ENCODE results near the gene PKD2.
"Not testable (repeated sequence)": the region's sequence is repeated elsewhere in the genome, so short reads cannot be mapped to it uniquely, and the experiment has no call there.

Gene PKD2

DNA sequence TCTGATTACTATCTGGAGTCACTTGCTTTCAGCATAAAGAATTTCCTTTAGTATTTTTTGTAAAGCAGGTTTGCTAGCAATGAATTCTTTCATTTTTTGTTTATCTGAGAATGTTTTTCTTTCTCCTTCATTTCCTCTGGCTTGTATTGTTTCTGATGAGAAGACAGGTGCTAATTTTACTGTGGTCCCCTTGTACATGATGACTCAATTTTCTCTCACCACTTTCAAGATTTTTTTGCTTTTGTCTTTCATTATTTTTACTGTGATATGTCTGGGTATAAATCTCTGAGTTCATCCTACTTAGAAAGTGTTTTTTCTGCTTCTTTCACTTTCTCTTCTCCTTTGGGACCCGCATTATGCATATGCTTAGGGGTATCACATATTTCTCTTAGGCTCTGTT, 62.6 kb downstream of the PKD2 start:
- no peak for DNase-seq (ENCODE audit: low spot score)

DNA sequence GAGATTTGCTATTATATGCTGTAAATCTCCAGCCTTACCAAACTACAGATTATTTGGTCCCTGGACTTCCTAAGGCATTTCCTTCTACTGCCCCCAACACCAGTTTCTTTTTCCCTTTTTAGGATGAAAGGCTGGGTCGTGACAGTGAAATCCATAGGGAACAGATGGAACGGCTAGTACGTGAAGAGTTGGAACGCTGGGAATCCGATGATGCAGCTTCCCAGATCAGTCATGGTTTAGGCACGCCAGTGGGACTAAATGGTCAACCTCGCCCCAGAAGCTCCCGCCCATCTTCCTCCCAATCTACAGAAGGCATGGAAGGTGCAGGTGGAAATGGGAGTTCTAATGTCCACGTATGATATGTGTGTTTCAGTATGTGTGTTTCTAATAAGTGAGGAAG, 67.9 kb downstream of the PKD2 start:
- DNase-seq (ENCODE audit: low spot score), result no peak

DNA sequence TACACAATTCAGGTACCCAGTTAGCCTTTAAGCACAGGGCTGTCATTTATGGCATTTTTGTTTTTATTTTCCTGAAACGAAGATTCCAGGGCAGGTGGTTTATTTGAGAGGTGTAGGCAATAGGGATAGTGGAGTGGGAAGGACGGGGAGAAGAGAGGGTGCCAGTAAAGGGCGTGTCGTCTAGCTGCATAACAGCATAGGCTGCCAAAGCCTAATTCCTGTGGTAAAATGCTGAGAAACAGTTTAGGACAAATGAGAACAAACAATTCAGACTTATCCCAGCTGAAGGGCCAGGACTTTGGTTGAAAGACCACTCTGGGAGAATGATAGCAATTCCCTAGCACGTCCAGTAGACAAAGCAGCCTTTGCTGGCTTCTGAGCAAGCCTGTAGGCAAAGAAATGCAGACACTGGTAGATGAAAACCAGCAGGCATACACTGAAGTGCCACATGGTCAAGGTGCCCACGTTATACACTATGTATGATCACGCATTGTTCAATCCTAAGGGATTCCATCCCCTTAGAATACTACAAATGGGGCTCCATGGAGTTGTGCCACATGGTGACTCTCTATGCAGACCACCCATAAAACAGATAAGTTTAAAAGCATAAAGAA, 70.6 kb downstream of the PKD2 start:
- no peak for DNase-seq (ENCODE audit: low spot score)

DNA sequence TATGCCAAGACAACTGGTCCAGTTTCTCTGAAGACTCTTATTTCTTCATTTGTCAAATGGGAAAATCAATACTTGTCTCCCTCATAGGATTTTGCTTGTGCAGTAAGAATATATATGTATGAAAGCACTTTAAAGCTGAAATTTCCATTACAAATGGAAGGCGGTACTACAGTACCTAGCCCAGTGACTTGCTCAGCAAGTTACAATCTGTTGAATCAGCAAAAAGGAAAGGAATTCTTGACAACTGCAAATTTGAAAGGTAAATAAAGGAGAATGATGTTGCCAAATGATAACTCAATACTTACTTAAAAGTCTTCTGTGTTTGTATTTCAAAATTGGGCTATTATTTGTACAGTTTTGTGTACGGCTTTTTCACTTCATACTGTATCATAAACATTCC, 71.1 kb downstream of the PKD2 start:
- DNase-seq (ENCODE audit: low spot score), result no peak

DNA sequence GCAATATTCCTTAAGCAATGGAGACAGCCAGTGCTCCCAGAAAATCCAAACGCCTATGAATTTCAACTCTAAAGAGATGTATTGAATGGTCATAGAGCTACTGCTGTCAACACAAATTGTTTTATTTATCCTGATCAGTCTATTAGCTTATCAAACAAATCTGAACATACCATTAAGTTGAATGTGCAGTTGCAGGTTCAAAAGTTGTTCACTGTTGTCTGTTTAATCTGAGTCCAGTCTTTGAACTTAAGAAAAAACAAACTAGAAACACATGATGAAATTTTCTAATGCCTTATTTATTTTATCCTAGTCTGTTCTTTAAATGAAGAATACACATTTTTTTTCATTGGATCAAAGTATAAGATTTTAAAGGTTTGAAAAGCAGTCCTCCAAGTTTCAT, 73.2 kb downstream of the PKD2 start:
- DNase-seq (ENCODE audit: low spot score), result no peak

DNA sequence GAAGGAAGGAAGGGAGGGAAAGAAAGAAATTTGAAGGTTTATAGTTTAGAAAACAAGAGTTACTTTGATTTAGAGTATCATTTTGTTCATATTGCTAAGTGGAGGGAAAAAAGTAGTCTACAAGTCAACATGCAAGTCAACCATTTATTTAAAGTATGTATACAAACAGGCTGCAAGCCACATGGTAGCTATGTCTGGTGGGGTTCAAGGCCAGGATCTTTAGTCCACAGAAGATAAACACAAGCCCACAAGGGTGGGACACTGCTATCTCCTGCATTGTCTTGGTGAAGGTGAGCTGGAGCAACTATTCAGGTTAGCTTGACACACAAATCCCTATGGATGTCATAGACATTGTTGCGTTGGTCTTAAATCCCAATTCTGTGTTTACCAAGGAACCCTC, 79.6 kb downstream of the PKD2 start:
- no peak for DNase-seq (ENCODE audit: low spot score)

DNA sequence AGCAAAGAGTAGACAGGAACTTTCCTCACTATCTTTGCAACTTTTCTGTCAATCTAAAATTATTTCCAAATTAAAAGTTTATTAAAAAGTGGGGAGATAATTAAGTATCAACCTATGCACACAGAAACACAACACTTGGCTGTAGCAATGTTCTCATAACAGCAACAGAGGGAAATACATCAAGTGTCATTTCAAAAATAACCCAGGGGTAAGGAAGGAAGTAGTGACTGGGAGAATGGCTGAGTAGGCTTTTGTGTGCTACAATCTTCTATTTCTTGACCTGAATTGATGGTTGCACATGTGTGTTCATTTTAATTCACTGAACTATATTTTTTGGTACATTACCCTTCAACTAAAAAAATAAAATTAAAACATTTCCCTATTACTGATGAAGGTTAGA, 83.5 kb downstream of the PKD2 start:
- DNase-seq (ENCODE audit: low spot score), result peak; percentile 23

DNA sequence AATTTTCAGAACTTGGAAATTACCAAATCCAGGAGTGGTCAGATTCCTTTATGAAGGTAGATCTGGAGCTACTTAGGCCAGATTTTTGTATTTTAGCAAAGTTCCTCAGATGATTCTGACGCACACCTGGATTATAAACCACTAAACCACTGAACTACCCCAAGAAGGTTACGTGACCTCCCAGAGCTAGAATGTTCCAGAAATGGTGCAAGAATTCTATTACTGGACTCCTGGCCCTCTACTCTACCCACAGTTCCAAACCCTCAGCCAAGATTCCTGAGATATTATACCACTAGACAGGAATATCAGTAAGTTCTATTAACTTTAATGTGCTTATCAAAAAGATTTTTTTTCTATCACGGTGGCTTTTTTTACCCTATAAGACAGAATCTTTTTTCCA, 83.9 kb downstream of the PKD2 start:
- DNase-seq (ENCODE audit: low spot score), result no peak

DNA sequence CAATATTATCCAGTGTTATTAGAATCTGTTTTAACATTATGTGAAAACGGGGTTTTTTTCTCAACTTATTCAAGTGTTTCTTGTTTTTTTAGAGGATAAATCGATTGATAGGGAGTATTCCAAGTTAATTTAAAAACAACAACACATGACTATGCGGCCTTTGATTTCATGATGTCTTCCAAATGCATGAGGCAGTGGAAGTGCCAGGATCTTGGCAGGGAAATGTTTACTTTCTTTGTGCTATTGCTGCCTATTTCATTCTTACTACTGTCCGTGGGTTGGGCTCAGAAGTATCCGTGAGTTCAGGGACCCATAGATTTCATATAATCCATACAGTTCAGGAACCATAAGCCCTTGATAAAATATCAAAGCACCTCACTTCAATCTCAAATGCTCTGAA, 86.4 kb downstream of the PKD2 start:
- no peak for DNase-seq (ENCODE audit: low spot score)

DNA sequence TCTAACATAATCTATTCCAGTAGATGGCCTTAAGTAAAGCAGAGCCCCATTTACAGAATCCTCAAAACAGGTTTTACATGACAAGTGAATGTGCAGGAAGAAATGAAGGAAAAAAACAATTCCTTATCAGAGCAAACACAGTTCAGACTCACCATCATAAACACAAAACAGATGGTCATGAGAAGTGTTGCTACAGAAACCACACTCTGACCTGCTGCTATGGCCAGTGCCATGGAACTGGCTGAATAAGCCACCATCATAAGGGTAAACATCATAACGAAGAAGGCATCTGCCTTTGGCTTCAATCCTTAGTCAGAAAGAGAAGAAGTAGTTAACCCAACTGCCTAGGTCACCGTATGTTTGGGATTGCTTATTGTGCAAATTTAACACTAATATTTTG, 89.9 kb downstream of the PKD2 start:
- no peak for DNase-seq (ENCODE audit: low spot score)

DNA sequence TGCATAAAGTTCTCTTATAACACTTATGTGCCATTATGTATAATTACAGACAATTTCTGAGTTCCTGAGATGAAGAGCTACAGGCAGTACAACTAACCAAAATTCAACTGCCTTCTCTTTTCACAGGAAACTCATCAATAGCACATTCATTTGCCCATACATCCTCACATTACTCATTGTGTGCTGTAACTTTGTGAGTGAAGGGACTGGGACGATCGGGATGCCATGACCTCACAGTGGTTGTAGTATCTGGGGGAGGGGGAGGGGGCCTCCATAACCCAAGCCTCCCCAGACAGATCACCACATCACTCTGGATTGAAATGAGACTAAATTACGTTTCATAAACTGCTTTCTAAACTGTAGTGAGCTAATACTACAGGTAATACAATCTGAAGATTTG, 90.3 kb downstream of the PKD2 start:
- DNase-seq (ENCODE audit: low spot score), result no peak

DNA sequence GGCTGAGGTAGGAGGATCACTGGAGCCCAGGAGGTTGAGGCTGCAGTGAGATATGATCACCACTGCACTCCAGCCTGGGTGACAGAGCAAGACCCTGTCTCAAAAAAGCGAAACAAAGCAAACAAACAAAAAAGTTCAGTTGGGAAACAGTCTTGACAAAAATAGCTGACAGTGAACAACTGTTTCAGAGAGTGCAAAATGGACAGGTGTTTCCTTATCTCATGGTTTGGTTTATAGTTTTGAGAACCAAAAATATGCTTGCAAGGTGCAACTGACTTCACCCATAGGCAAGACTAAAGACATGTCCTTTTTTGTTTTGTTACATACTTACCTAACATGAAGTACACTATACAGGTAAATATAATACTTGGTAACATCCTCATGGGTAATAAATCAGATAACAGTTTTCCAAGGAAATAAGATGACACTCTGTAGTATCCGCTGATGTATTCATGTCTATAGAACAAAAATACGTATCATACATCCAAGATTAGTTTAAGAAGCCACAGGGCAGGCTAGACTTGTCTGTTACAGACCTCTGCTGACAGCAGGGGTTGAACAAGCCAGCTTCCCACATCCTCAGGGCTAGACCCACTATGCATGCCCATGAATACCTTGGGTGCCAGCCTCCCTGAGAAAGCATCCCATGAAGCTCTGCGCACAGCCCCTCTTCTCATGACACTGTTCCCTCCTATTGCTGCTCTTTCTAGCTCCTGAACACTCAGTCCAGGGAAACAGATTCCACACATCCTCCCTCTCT, 91.7 kb downstream of the PKD2 start:
- no peak for DNase-seq (ENCODE audit: low spot score)

DNA sequence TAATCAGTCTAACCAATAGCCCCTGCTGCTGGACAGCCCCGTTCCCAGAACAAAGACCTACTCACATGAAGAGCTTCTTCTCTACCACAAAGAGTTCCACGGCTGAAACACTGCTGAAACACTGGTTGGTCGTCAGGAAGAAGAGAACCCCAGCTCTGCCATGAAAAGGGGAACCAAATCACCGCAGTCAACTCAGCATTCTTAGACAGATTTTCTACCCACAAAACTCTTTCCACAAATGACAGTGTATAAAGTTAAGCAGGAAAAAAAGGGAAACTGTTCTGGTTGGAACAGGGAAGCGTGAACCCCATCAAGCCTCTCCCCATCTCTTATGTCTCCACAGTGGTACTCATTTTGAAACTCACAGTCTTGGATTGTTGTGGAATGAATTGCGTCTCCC, 93.7 kb downstream of the PKD2 start:
- peak; percentile 61 for DNase-seq (ENCODE audit: low spot score)

DNA sequence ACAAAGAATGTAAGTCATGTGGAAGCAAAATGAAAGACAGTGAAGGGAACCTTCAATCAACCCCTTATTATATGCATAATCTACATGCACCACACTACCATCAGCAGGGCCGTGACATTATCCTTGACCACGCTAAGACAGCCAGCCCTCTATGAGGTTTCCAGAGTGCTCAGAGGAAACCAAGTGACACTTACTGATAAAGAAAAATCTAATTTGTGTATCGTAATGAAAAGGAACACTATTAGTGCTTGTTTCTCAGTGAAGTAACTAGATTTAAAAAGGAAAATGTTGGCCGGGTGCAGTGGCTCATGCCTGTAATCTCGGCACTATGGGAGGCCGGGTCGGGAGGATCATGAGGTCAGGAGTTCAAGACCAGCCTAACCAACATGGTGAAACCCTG, 94.6 kb downstream of the PKD2 start:
- DNase-seq (ENCODE audit: low spot score), result no peak

DNA sequence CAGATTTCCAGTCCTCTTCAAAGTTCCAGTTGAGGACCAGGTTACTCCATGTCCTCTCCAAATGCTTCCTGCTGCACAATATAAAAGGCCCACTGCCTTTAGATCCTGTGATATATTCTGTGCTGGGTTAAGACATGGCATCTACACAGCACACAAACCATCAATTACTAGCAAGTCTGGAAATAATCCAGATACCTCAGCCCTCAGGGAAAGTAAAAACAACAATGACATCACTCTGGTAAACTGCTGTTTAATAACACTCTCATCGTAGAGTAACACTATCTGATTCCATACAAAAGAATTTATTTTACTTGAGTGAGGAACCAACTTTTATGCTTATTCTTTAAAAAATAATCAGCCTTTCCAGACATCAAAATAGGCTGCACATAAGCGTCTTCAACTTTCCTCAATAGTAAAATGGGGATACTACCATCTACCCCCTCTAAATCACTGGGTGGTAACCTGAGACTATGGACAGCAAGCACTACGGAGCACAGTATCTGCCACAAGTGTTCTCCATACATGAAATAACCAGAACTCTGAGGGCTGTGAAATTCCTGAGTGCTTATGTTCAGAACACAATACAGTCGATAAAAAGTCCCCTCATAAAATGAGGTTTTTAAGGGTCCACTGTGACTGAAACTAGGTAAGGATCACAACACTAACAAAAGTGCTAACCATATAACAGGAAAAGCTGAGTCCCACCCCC, 97.6 kb downstream of the PKD2 start:
- no peak for DNase-seq (ENCODE audit: low spot score)

DNA sequence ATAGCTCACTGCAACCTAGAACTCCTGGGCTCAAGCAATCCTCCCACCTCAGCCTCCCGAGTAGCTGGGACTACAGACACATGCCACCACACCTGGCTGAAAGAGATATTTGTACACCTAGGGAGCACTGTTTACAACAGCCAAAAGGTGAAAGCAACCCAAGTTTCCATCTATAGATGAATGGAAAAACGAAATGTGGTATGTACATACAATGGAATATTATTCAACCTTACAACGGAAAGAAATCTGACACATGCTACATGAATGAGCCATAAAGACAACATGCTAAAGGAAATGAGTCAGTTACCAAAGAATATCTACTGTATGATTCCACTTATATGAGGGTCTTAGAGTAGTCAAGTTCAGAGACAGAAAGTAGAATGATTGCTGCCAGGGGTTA, 98.8 kb downstream of the PKD2 start:
- no peak for DNase-seq (ENCODE audit: low spot score)

DNA sequence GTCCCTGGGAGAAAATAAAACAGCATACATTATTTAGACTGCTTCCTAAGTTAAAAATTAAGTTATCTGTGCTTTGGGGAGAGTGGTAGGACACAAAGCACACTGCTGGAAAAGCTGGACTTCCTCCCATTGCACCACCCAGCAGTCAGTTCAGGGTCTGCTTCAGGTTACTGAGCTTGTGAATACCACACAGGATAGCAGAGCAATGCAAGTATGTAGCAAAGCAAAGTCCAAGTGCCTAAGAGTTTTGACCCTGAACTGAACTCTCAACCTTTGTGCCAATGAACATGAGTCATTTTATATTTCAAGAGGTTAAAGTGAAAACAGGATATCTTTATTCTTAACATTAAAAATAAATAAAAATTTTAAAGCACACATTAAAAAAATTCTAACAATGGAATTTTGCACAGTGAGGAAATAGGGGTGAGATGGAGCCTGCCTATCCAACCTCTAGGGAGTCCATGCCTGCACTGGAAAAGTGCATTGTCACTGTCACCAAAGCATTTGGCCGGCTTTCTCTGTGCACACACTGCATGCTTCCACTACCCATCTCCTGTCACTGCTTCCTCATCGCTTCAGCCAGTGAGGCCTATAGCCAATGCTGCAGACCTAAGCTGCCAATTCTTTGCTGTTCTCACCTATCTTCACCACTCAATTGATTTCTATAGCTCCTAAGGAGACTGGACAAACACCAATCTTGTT, 100.1 kb downstream of the PKD2 start:
- DNase-seq (ENCODE audit: low spot score), result peak; percentile 9

DNA sequence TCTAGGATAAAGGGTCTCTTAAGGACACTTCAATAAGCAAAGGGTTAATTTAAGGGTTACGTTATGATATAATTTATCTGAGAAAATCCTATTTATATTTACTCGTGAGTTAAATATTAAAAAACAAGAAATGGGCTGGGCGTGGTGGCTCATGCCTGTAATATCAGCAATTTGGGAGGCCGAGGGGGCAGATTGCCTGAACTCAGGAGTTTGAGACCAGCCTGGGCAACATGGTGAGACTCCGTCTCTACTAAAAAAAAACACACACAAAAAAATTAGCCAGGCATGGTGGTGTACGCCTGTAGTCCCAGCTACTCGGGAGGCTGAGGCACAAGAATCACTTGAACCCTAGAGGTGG, 100.7 kb downstream of the PKD2 start:
- not testable (repeated sequence) for DNase-seq (ENCODE audit: low spot score)

DNA sequence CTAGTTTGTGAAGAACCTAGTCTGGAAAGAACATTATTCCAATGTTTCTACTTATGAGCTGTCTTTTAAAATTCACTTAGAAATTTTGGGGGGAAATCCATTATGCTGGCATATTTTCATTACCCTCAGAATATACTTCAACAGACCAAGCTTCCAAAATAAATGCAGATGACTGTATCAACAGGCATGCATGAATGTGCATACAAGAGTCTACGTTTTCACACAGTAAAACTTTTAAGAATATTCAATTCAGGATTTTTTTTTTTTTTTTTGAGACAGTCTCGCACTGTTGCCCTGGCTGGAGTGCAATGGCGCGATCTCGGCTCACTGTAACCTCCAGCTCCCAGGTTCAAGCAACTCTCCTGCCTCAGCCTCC, 101.3 kb downstream of the PKD2 start:
- no peak for DNase-seq (ENCODE audit: low spot score)

DNA sequence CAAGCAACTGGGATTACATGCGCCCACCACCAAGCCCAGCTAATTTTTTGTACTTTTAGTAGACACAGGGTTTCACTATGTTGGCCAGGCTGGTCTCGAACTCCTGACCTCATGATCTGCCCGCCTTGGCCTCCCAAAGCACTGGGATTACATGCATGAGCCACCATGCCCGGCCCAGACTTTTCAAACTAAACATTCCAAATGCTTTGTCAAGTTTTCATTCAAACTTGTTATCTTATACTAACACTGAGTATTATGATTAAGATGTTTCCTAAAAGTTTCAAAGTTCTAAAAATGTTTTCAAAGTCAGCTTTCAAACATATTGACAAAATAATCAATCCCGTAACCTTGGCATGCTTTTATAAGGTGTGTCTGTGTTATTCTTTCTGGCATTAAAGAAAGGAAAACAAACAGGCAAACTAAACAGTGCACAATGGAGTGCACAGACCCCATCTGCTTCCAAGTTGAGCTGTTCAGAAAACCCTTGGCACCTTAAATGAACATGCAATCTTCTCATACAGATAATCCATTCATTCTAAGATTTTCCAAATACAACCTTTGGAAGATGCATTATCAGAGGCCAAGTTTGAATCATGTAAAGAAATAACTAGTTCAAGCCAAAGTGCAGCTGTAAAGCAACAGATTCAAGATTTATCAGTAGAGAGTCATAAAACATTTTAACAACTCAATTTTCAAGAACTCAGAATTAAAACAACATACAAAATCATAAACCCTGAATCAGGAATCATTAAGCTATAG, 101.9 kb downstream of the PKD2 start:
- no peak for DNase-seq (ENCODE audit: low spot score)

DNA sequence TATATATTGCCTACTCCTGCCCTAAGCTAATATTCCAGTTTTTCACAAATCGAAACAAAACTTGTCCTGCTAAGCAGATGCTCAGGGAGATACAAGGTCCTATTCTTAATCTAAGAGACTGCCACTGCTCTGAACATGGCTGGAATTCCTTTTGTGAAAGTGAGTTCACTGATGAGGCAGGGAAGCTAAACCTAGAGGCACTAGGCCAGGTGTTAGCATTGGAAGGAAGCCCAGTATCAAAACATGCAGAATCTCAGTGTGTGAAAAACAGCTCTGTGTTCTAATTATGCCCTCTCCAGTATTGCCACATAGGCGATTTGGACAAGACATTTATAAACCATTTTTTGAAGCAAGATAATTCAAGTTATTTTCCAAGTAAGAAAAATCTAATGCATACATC, 103.4 kb downstream of the PKD2 start:
- DNase-seq (ENCODE audit: low spot score), result no peak

DNA sequence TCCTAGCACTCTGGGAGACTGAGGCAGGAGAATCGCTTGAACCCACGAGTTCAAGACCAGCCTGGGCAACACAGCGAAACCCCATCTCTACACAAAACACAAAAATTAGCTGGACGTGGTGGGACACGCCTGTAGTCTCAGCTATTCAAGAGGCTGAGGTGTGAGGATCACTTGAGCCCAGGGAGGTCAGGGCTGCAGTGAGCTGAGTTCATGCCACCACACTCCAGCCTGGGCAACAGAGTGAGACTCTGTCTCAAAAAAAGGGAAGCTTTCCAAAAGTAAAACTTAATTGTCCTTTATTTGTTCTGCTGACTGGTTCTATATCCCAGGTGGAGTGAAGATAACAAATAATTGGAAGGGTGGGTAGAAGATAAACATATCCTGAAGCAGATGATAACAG, 105.4 kb downstream of the PKD2 start:
- DNase-seq (ENCODE audit: low spot score), result no peak
